ENCODE measurements around the gene ALDH7A1.

ALDH7A1 gene

GRCh38 chr5:126513703-126514102, 81.3 kb downstream of the ALDH7A1 start:
- H3K4me3 ChIP-seq (IDR thresholded peaks at IDR 0.05; ENCODE audit: insufficient read depth, low read depth, low read length), result no peak overlapping the region
- no peaks in the 10 kb centered on the region for H3K36me3 ChIP-seq (ENCODE audit: insufficient read depth)
- no peak overlapping the region for H2AFZ ChIP-seq (ENCODE audit: low read depth)
- no peaks in the 10 kb centered on the region for H3K27me3 ChIP-seq (ENCODE audit: insufficient read depth, low read depth)
- TF ChIP-seq CTCF (conservative IDR thresholded peaks at IDR 0.05; ENCODE audit: low read depth, low read length), result no peak
- H4K20me1 ChIP-seq (ENCODE audit: insufficient read depth), result no peaks in the 10 kb centered on the region
- H3K79me2 ChIP-seq (ENCODE audit: insufficient read depth, low read depth), result no peaks in the 10 kb centered on the region
- peaks cover 21% of the 10 kb centered on the region for H3K4me1 ChIP-seq (ENCODE audit: low read depth, poor library complexity, severe bottlenecking)
- H3K9ac ChIP-seq, result no peak overlapping the region
- no peak overlapping the region for H3K27ac ChIP-seq
- H3K4me2 ChIP-seq, result no peak overlapping the region

- no peaks in the 10 kb centered on the region for H3K36me3 ChIP-seq (ENCODE audit: insufficient read depth)
- TF ChIP-seq CTCF (conservative IDR thresholded peaks at IDR 0.05; ENCODE audit: low read depth, low read length), result no peak
- no peaks in the 10 kb centered on the region for H4K20me1 ChIP-seq (ENCODE audit: insufficient read depth)
- no peaks in the 10 kb centered on the region for H3K27me3 ChIP-seq (ENCODE audit: insufficient read depth, low read depth)
- no peak overlapping the region for H2AFZ ChIP-seq (ENCODE audit: low read depth)
- no peak overlapping the region for H3K9ac ChIP-seq
- H3K4me2 ChIP-seq, result no peak overlapping the region
- H3K4me1 ChIP-seq (ENCODE audit: low read depth, poor library complexity, severe bottlenecking), result peaks cover 24% of the 10 kb centered on the region
- H3K27ac ChIP-seq, result no peak overlapping the region
- no peaks in the 10 kb centered on the region for H3K79me2 ChIP-seq (ENCODE audit: insufficient read depth, low read depth)
- no peak overlapping the region for H3K4me3 ChIP-seq (IDR thresholded peaks at IDR 0.05; ENCODE audit: insufficient read depth, low read depth, low read length)
Observed at GRCh38 chr5:126513302-126513701, 81.7 kb downstream of the ALDH7A1 start.

GRCh38 chr5:126512451-126512850, 82.6 kb downstream of the ALDH7A1 start:
- no peak for TF ChIP-seq CTCF (conservative IDR thresholded peaks at IDR 0.05; ENCODE audit: low read depth, low read length)
- Histone ChIP-seq H3K36me3 (ENCODE audit: insufficient read depth) (no peaks in the 10 kb centered on the region), H3K4me2 (no peak overlapping the region), H3K4me1 (ENCODE audit: low read depth, poor library complexity, severe bottlenecking) (peaks cover 33% of the 10 kb centered on the region), H3K27ac (no peak overlapping the region), H4K20me1 (ENCODE audit: insufficient read depth) (no peaks in the 10 kb centered on the region), H2AFZ (ENCODE audit: low read depth) (no peak overlapping the region), H3K4me3 (IDR thresholded peaks at IDR 0.05; ENCODE audit: insufficient read depth, low read depth, low read length) (no peak overlapping the region), H3K27me3 (ENCODE audit: insufficient read depth, low read depth) (no peaks in the 10 kb centered on the region), H3K9ac (no peak overlapping the region), H3K79me2 (ENCODE audit: insufficient read depth, low read depth) (no peaks in the 10 kb centered on the region)

GRCh38 chr5:126511961-126512360, 83.1 kb downstream of the ALDH7A1 start:
- TF ChIP-seq CTCF (conservative IDR thresholded peaks at IDR 0.05; ENCODE audit: low read depth, low read length), result no peak
- Histone ChIP-seq H3K27me3 (ENCODE audit: insufficient read depth, low read depth) (no peaks in the 10 kb centered on the region), H3K9ac (no peak overlapping the region), H3K36me3 (ENCODE audit: insufficient read depth) (no peaks in the 10 kb centered on the region), H4K20me1 (ENCODE audit: insufficient read depth) (no peaks in the 10 kb centered on the region), H3K79me2 (ENCODE audit: insufficient read depth, low read depth) (no peaks in the 10 kb centered on the region), H3K27ac (no peak overlapping the region), H2AFZ (ENCODE audit: low read depth) (no peak overlapping the region), H3K4me2 (no peak overlapping the region), H3K4me1 (ENCODE audit: low read depth, poor library complexity, severe bottlenecking) (peaks cover 38% of the 10 kb centered on the region), H3K4me3 (IDR thresholded peaks at IDR 0.05; ENCODE audit: insufficient read depth, low read depth, low read length) (no peak overlapping the region)

Measured in KMS-11 (cell line).